IgD-negative memory B cell (primary cell): ENCODE results near the gene PPFIBP2. TPM values are rescaled to one million over a fixed set of nuclear protein-coding genes. Genes with fewer than 3 reads are reported as not detected.

Experiments used
- H3K27ac Mint-ChIP-seq, 3 donors: one replicate each; pipeline ENCODE4 v1.8.0; 2020 to 2022; ENCODE audit warnings: mild to moderate bottlenecking in 3 of 3, mixed read lengths in 3 of 3, moderate library complexity in 1 of 3
- H3K27me3 Mint-ChIP-seq: one replicate; pipeline ENCODE4 v1.8.0; 2021; ENCODE audit warnings: mixed read lengths
- H3K36me3 Mint-ChIP-seq: one replicate; pipeline ENCODE4 v1.8.0; 2020; ENCODE audit warnings: mild to moderate bottlenecking, mixed read lengths
- H3K4me1 Mint-ChIP-seq, 3 donors: one replicate each; pipeline ENCODE4 v1.8.0; 2020 to 2022; ENCODE audit warnings: mixed read lengths in 3 of 3, mild to moderate bottlenecking in 1 of 3
- H3K4me3 Mint-ChIP-seq, 4 donors: one replicate each; pipeline ENCODE4 v1.8.0; 2020 to 2022; ENCODE audit warnings: mild to moderate bottlenecking in 4 of 4, mixed read lengths in 4 of 4, moderate library complexity in 3 of 4
- H3K9me3 Mint-ChIP-seq, 3 donors: one replicate each; pipeline ENCODE4 v1.8.0; 2020 to 2021; ENCODE audit warnings: mixed read lengths in 3 of 3, mild to moderate bottlenecking in 1 of 3
- polyA plus RNA-seq: library from polyadenylated mRNA; unstranded; fragments of 300-500 nt; fragmentation: Illumina TruSeq; gene quantifications from one replicate; pipeline ENCODE4 v1.2.3, GENCODE V29; 2021

The PPFIBP2 gene
- polyA plus RNA-seq, 1 donor from 2014 or later = 29.1 TPM

DNA sequence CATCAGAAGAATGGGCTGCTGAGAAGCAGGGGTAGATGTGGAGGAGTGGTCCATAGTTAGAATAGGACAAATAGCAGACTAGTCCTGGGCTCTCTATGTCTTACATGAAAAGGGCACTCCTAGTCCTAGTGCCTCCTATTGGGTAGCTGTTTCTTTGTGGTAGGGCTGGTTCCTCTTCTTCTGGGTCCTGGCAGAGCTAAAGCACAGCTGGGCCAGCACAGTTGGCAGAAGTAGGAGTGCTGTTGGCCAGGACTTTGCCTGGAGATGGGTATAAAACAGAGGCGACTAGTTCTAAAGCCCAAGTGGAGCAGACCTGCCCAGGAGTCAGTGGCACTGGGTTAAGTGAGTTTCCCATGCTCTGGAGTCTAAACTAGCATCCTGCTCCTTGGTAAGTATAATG, 55.2 kb downstream of the PPFIBP2 start:
- H3K27me3 Mint-ChIP-seq = peaks cover 1% of the 10 kb centered on the region
- H3K27ac Mint-ChIP-seq = peak overlapping the region in 1 of 3 donors; percentile 73

DNA sequence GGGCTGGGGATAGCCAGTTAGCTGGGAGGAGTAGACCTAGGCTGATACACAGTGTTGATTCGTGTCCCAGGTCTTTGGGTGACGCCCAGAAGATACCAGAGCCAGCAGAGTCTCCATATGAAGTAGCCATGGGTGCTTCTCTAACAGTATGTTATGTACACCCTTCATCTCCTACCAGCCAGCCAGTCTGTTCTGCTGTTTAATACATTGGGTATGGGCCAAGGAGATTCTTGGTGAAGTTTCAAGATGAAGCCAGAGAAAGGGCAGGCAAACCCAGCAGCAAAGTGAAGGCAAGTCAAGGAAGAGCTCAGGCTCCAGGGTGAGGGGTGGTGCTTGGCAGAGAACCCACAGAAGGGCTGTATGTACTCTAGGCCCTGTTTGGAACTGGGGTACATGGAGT, 56.4 kb downstream of the PPFIBP2 start:
- peaks cover 13% of the 10 kb centered on the region in 3 donors for H3K4me1 Mint-ChIP-seq
- peaks cover 0 to 7% (median 2%) of the 10 kb centered on the region in 3 donors for H3K9me3 Mint-ChIP-seq
- H3K27ac Mint-ChIP-seq = peak overlapping the region in 1 of 3 donors; percentile 88
- peaks cover 1% of the 10 kb centered on the region for H3K27me3 Mint-ChIP-seq
- H3K4me3 Mint-ChIP-seq = peak overlapping the region in 1 of 4 donors; percentile 22
- H3K36me3 Mint-ChIP-seq = peaks cover 18% of the 10 kb centered on the region

More for the DNA sequence above, 55.2 kb downstream of the PPFIBP2 start:
- Mint-ChIP-seq H3K36me3 (peaks cover 20% of the 10 kb centered on the region), H3K4me3 (peak overlapping the region in 1 of 4 donors; percentile 51), H3K9me3 (peaks cover 0 to 7% (median 3%) of the 10 kb centered on the region in 3 donors), H3K4me1 (peaks cover 9 to 13% (median 10%) of the 10 kb centered on the region in 3 donors)

DNA sequence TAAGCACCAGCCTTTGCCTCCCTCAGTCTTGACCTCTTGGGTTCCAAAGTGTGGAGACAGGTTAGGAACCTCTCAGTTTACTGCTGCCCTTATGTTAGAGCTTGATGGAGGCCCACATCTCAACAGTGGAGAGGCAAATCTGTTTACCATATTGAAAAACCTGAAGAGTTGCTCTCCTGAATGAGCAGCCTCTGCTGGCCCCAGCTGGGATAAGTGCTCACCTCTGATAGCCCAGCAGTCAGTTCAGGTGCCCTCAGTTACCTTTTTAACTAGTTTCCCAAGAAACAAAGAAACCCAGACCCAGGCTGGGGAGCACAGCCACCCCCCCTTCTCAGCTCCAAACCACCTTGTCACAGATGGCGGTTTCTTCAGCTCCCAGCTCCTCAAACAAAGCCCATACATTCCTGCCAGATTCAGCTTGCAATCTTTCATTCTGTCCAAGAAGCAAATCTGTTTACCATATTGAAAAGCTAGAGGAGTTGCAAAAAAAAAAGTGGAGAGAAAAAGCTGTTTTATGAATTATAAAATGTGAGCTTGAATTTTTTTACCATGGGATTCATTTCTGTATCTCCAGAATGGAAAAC, 57.2 kb downstream of the PPFIBP2 start:
- peaks cover 13 to 18% (median 16%) of the 10 kb centered on the region in 3 donors for H3K4me1 Mint-ChIP-seq
- H3K9me3 Mint-ChIP-seq = peaks cover 0 to 7% (median 2%) of the 10 kb centered on the region in 3 donors
- H3K27me3 Mint-ChIP-seq = peaks cover 1% of the 10 kb centered on the region
- no peak overlapping the region for H3K4me3 Mint-ChIP-seq
- peak overlapping the region in 2 of 3 donors; percentile 35 to 88 for H3K27ac Mint-ChIP-seq
- peaks cover 15% of the 10 kb centered on the region for H3K36me3 Mint-ChIP-seq

DNA sequence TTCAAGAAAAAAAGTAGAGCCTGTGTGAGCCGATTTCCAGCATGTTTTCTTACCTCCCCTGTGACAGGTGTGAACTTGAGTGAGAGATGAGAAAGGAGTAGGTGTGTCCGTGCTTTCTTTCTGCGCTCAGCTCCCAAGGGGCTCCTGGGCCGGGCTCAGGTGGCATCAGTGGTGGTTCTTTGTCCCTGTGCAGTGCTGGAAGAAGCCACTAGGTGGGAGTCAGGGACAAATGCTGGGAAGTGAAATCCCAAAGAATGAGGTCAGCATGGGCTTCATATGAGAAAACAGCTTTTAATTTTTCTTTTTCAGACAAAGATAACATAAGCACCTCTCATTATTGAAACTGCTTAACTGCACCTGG, 57.8 kb downstream of the PPFIBP2 start:
- Mint-ChIP-seq H3K4me3 (peak overlapping the region in 1 of 4 donors; percentile 9), H3K4me1 (peaks cover 13 to 18% (median 16%) of the 10 kb centered on the region in 3 donors), H3K27me3 (peaks cover 1% of the 10 kb centered on the region), H3K9me3 (peaks cover 0 to 7% (median 2%) of the 10 kb centered on the region in 3 donors), H3K36me3 (peaks cover 14% of the 10 kb centered on the region), H3K27ac (peak overlapping the region in 1 of 3 donors; percentile 35)

DNA sequence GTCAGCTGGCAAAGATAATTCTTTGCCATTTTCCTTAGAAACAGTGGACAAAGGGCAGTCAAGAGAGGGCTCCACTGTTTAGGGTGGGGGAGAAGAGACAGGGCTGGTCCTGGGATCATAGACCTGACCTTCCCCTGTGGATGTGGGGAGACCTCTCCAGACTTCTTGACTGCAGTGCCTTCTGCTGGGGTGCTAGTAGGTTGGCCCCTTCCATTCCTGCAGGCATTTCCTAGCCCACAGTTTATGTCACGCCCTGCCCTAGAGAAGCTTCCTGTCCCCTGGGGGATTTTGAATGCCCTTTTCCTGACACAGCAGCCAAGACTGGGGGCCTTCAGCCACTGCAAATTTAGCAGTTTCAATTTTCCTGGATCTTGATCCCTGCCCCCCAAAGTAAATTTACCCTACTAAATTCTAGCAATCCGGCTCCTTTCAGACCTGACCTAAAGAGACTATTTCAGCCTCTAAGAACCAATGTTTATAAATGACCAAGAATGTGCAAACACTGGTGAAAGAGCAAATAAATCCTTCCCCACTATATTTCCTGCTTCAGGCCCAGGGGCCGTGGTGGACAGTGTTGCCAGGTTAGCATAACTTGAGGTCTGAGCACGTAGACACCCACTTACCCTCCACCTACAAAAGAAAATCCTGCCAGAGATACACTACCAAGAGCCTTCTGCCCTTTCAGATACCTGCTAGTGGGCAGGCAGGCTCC, 58.4 kb downstream of the PPFIBP2 start:
- Mint-ChIP-seq H3K4me1 (peaks cover 13 to 20% (median 18%) of the 10 kb centered on the region in 3 donors), H3K27ac (no peak overlapping the region), H3K36me3 (peaks cover 11% of the 10 kb centered on the region), H3K27me3 (peaks cover 1% of the 10 kb centered on the region), H3K4me3 (no peak overlapping the region), H3K9me3 (peaks cover 0 to 7% (median 2%) of the 10 kb centered on the region in 3 donors)

DNA sequence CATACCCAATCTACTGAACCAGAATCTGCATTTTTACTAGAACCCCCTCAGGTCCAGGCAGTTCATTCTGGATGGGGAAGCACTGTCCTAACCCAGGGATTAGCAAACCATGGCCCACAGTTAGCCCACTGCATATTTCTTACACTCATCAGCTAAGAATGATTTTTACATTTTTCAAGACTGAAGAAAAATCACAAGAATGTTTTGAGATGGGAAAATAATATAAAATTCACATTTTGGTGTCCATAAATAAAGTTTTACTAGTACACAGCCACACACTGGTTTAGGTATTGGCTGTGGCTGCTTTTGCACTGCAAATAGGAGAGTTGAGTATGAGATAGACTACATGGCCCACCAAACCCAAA, 59.4 kb downstream of the PPFIBP2 start:
- Mint-ChIP-seq H3K27me3 (peaks cover 1% of the 10 kb centered on the region), H3K9me3 (peaks cover 0 to 2% (median 0%) of the 10 kb centered on the region in 3 donors), H3K4me1 (peaks cover 19 to 27% (median 27%) of the 10 kb centered on the region in 3 donors), H3K36me3 (peaks cover 8% of the 10 kb centered on the region), H3K27ac (no peak overlapping the region), H3K4me3 (no peak overlapping the region)

DNA sequence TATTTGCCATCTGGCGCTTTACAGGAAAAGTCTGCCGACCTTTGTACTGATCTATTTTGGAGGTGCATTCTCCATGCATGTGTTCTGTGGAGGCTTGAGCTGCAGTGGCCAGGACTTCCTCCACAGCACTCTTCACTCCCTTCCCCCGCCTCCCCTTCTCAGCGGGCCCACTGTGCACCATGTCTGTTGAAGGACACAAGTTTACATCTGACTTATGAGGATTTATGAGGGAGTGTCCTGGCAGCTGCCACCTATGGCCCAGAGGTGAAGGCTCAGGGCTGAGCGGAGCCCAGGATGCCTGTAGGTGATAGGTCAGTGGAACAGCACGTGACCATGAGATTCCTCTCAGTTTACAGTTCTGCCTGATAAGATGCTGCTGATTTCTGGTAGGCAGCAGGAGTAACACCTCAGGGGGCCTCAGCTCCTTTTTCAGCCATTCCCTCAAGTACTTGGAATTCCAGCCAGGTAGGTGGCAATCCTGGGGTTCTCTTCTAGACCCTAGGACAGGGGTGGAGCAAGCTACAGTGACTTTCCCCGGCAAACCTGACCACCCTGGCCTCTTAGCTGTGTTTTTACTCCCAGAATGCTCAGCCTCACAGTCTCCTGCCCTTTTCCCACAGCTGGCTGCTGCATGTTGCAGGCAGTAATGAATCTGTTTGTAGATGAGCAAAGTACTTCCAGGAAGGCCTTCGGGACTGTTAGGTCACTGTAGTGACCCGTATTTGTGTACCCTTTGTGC, 59.9 kb downstream of the PPFIBP2 start:
- Mint-ChIP-seq H3K4me3 (no peak overlapping the region), H3K36me3 (peaks cover 5% of the 10 kb centered on the region), H3K27ac (peak overlapping the region in 1 of 3 donors; percentile 31), H3K9me3 (no peaks in the 10 kb centered on the region), H3K4me1 (peaks cover 19 to 31% (median 29%) of the 10 kb centered on the region in 3 donors), H3K27me3 (peaks cover 1% of the 10 kb centered on the region)

DNA sequence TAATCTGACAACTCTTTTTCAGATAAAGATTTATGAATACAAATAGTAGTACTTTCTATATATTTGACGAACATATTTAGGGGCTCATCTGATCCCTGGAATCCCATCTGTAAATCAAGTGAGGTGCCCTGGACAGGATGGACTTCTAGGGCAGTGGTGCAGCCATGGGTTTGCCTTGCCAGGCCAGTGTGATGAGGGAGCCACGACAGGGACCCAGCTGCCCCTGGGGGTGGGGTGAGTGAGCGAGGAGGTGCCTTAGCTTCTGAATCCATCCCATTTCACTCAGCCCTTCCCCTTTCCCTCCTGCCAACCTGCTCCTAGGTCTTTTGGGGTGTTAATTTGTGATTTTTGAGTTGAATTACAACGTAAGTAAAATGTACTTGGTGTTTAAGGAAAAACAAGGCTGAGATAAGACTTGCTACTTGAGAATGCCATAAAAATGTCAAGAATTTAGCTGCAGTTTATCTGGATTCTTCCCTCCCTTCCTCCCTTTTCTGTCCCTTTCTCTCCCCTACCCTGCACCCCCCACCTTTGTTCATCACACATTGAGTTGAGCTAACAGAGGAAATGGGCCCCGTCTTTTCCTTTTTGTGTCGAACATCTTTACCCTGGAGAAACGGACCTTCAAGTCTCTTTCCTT, 60.8 kb downstream of the PPFIBP2 start:
- peaks cover 19 to 33% (median 26%) of the 10 kb centered on the region in 3 donors for H3K4me1 Mint-ChIP-seq

DNA sequence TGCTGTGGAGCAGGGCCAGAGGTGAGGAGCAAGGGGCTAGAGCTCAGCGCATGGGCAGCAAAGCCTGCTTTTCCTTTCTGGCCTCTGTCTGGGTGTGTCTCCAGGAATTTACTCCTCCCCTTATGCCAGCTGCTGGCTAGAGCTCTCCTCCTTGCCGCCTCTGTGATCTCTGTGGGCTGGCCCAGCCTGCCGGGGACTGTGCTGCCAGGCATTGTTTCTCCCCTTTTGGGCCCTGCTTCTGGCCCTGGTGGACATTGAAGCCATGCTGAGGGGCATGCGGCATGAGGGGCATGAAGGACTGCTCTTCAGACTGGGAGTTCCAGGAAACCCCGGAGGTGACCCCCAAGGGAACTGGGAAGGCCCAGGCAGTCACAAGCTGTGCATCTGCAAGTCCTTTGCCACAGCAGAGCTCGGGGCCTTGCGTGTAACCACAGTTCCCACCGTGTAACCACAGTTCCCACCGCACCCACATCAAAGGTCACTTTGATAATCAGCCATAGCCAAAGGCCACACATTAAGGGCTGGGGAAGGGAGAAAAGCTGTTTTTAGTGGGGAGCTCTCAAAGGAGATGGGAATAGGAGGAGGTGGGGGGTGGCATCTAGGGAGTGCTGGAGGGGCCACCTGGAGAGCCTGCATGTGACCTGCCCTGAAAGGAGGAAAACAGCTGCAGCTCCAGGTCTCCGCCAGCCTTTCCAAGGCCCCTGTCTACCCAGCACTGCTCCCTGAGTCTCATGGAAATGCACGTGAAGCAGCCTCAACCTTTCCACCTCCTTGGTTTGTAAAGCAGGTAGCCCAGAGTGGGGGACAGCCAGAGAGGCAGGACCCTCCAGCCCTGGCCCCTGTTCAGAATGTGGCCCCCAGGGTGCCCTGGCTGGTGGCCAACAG, 62.3 kb downstream of the PPFIBP2 start:
- no peaks in the 10 kb centered on the region for H3K27me3 Mint-ChIP-seq
- H3K27ac Mint-ChIP-seq = peak overlapping the region in 1 of 3 donors; percentile 87
- H3K36me3 Mint-ChIP-seq = peaks cover 2% of the 10 kb centered on the region
- H3K9me3 Mint-ChIP-seq = no peaks in the 10 kb centered on the region
- peaks cover 19 to 27% (median 26%) of the 10 kb centered on the region in 3 donors for H3K4me1 Mint-ChIP-seq
- no peak overlapping the region for H3K4me3 Mint-ChIP-seq

More for the DNA sequence above, 60.8 kb downstream of the PPFIBP2 start:
- Mint-ChIP-seq H3K27me3 (peaks cover 1% of the 10 kb centered on the region), H3K4me3 (no peak overlapping the region), H3K27ac (no peak overlapping the region), H3K9me3 (no peaks in the 10 kb centered on the region), H3K36me3 (peaks cover 2% of the 10 kb centered on the region)

DNA sequence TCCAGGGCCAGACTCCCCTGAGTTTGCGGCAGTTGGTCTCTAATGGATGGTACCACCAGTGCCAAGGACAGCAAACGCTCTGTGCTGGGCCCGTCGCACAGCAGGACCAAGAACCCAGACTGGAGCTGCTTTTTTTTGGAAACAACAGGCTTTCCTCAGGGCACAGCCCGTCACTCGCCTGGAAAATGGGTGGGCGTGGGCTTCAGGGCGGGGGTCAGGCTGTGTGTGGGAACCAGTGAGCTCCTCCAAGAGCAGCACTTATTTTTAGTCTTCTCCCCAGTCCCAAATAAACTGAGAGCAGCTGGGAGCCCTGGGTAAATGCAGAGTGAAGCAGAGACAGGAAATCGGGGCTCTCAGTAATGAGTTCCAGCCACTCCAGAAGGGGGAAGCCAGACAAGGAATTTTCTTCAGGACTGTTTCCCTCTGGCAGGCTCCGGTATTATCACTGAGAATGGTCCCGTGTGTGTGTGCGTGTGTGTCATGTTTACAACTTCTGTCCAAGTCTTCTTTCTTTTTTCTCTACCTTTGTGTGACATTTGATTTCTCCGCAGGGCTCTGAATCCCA, 63.0 kb downstream of the PPFIBP2 start:
- Mint-ChIP-seq H3K36me3 (peaks cover 2% of the 10 kb centered on the region), H3K4me3 (peak overlapping the region in 2 of 4 donors; percentile 24 to 68), H3K27me3 (no peaks in the 10 kb centered on the region), H3K9me3 (no peaks in the 10 kb centered on the region), H3K4me1 (peaks cover 15 to 22% (median 20%) of the 10 kb centered on the region in 3 donors), H3K27ac (peak overlapping the region in 1 of 3 donors; percentile 87)

DNA sequence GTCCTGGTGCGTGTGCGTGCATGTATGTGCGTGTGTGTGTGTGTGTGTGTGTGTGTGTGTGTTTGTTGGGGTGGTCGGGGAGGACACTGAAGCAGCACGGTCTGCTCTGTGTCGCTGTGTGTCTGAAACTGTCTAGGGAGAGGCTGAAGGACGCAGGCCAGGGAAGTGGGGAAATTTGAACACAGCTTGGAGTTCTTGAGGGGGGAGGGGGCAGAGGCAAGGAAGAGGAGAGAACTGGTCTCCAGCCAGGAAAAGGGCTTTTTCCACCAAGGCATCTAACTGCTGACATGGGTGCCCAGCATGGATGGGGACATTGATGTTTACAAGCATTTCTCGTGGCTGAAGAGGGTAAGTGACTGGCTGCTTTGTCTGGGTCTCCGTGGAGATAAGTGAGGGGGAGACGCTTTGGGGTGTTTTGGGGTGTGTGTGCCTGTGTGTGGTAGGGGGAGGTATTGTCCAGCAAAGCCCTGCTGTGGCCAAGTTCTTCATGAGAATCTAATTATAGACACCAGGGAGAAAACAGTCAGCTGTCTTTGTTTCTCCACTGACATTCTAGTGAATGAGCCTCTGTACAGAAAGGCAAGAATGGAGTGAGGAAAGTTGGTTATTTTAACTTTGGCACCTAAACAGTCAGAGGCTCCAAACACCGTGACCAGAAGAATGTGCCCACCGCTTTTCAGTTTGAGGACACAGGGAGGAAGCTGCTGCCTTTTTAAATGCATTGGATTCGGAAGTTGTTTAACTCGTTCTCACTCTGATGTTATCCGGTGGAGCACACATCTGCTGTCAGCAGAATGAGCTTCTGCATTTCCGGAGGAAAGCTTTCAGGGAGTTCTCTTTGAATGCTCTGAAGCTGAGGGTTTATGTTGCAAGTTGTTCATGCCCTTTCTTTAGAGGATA, 63.7 kb downstream of the PPFIBP2 start:
- H3K27ac Mint-ChIP-seq = peak overlapping the region in 1 of 3 donors; percentile 87
- H3K36me3 Mint-ChIP-seq = peaks cover 2% of the 10 kb centered on the region
- H3K4me3 Mint-ChIP-seq = peak overlapping the region in 2 of 4 donors; percentile 24 to 68
- H3K9me3 Mint-ChIP-seq = no peaks in the 10 kb centered on the region
- no peaks in the 10 kb centered on the region for H3K27me3 Mint-ChIP-seq
- H3K4me1 Mint-ChIP-seq = peaks cover 11 to 22% (median 20%) of the 10 kb centered on the region in 3 donors

DNA sequence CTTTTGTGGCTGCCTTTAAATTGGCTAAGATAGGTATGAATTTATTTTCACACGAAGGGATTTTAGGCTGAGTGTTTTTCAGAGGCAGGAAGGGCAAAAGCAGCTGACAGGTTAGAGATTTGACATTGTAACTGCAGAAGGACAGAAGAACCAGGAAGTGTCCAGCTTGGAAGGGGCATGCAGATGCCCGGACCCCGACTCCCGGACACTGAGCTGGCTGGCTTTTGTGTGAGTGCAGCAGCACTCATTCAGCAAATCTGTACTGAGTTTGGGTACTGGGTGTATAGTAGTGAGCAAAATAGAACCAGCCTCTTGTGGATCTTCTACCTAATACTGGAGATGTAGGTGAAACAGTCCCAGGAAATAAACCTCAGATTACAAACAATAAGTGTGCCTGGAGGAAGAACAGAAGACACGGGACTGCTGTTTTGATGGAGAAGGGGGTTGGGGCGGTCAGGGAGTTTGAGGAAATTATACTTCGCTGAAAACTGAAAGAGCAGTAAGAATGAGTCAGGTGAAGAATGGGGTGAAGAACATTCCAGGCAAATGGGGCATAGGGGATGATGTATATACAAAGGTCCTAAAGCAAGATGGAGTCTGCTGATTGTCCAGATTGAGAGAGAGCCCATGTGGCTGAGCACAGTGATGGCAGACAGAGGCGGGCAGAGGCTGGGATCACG, 64.6 kb downstream of the PPFIBP2 start:
- peaks cover 18 to 24% (median 20%) of the 10 kb centered on the region in 3 donors for H3K4me1 Mint-ChIP-seq
- no peaks in the 10 kb centered on the region for H3K9me3 Mint-ChIP-seq
- H3K27me3 Mint-ChIP-seq = no peaks in the 10 kb centered on the region
- peak overlapping the region in 1 of 4 donors; percentile 49 for H3K4me3 Mint-ChIP-seq
- H3K27ac Mint-ChIP-seq = peak overlapping the region in 1 of 3 donors; percentile 90
- peaks cover 2% of the 10 kb centered on the region for H3K36me3 Mint-ChIP-seq
